GM10847 (cell line): ENCODE data around the gene CRYL1.

ENCODE experiments used
- POLR2A ChIP-seq: IDR thresholded peaks from 2 replicates; pipeline ENCODE4 v1.6.1; 2011; ENCODE audit not compliant: insufficient read length; ENCODE audit errors: extremely low read depth

CRYL1 gene

DNA sequence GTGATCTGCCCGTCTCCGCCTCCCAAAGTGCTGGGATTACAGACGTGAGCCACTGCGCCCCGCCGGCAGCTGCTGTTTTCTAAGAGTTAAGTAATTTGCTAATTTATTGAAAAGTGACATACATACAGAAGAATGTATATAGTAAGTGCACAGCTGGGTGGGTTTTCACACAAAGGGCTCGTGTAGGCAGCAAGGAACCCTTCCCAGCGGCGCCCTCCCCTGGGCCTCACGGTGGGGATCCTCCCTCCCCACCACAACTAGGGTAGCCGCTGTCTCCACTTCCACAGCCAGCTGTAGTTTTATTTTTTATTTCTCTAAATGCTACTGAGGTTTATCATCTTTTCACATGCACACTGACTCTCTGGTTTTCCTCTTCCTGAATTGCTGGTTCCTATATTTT is 64.9 kb downstream of the CRYL1 start:
- TF ChIP-seq POLR2A, result no peak

DNA sequence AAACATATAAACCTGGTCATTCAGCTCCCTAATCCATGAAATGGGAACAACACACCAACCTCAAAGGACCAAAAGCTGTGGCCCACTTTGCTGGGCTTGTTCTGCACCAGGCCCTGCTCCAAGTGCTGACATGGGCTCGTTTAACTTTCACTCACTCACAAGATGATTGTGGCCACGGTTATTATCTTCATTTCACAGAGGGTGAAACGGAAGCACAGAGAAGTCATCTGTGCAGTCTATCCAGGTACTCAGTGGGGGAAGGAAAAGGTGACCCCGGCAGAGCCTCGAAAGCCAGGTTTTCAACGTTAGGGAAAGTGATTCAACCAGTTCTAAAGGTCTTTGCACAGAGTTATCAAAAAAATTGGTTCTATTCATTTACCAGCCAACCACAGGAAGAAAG is 68.0 kb downstream of the CRYL1 start:
- no peak for TF ChIP-seq POLR2A

DNA sequence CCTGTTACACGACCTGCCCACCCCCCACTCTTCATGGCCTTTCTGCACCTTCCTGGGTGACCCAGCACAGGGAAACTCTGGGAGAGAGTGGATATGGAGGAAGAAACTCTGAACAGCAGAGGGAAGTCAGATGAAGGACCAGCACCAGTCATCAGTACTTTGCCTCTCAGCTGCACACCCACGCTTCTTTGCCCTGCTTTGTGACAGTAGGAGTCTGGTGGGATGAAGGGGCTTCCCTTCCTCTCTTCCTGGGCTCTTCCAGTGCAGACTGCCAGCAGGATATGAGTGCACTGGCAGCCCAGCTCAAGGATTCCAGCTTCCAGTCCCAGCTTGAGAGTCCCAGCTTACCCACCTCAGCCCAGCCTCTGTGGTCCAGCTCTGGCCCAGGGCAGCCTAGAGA is 68.9 kb downstream of the CRYL1 start:
- no peak for TF ChIP-seq POLR2A

DNA sequence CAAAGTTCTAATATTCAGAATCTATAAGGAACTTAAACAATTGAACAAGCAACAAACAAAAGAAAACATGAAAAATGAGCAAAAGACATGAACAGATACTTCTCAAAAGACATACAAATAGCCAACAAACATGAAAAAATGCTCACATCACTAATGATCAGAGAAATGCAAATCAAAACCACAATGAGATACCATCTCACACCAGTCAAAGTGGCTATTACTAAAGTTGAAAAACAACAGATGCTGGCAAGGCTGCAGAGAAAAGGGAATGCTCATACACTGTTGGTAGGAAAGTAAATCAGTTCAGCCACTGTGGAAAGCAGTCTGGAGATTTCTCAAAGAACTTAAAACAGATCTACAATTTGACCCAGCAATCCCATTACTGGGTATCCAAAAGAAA is 74.3 kb downstream of the CRYL1 start:
- no peak for TF ChIP-seq POLR2A

DNA sequence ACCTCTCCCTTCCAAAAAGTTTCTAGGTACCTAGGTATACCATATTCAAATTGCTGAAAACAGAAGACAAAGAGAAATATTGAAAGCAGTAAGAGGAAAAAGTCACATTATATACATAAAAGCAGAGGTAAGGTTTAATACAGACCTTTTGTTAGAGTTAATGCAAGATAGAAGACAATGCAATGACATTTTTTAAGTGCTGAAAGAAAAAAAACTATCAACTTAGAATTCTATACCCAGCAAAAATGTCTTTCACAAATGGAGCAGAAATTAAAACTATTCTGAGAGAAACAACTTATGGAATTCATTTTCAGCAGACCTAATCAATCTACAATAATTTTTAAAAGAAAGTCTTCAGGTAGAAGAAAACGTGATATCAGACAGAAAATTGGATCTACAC is 77.2 kb downstream of the CRYL1 start:
- TF ChIP-seq POLR2A, result no peak

DNA sequence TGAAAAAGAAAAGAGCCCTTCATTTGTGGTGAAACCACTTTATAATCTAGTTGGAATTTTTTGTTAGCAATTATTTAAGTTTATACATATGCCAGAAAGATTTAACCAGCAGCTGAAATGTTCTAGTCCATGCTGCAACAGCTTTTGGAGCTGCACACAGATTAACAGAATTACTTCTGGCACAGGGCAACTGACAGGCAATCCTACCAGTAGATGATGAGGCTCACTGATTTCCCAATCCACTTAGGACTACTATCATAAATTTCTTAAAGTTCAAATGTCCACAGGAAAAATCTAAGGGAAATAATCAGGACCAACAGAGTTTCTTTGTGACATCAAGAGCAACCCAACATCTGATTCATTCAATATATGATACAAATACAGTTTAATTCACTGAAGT is 78.8 kb downstream of the CRYL1 start:
- TF ChIP-seq POLR2A, result no peak

DNA sequence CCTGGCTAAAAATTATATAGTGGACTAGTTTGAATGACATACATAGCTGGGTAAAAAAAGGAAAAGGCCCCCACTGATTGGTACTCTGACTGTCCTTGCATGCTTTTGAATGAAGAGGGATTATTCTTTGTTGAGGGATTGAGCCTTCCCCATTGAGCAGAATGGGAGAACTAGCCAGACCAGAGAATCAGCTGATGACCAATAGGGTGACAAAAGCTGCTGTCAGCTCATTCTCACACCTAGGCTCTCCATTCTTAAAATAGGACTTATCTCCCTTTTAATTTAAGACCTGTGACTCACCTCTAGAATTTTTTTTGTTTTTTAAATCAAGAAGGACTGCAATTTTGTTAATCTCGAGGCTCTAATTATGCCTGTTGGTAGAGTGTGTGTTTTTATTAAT is 79.3 kb downstream of the CRYL1 start:
- no peak for TF ChIP-seq POLR2A

DNA sequence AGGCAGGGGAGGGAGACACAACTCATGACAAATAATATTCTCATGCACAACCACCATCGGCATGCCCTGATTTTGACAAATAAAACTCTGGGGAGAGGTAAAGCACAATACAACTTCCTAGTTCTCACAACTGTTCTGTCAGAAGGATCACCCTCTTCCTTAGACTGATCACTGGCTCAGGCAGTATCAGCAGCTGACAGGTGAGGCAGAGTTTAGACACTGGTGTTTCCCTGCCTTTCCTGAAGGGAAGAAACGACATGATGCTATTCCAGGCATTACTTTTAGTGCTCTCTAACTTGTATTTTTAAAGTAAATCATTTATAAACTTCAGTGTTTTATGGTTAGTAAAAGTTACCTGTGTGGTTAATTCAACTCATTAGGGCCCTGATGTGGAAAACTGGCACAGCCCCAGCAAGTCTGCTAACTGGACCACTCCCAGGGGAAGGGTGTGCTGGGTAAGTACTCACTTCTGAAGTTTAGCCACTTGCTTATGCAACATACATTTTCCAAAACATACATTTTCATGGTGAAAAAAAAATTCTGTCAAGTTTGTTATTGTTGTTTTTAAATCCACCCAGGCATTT is 82.8 kb downstream of the CRYL1 start:
- TF ChIP-seq POLR2A, result no peak

DNA sequence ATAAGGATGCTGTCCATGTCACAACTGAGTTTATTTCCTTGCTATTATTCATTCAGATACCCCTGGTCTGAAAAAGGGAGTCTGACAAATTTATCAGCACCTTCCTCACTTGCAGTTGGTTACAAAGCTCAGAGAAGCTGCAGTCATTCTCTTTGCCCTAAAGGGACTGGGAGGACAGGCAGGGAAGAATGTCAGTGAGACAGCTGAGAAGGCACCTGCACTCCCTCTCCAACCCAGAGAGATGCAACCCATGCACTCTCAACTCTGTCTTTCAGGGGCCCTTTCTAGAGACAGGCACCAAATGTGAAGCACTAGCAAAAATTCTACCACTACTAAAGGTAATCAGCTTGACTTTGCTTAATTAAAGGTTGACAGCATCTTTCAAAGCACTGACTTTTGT is 83.3 kb downstream of the CRYL1 start:
- TF ChIP-seq POLR2A, result no peak

DNA sequence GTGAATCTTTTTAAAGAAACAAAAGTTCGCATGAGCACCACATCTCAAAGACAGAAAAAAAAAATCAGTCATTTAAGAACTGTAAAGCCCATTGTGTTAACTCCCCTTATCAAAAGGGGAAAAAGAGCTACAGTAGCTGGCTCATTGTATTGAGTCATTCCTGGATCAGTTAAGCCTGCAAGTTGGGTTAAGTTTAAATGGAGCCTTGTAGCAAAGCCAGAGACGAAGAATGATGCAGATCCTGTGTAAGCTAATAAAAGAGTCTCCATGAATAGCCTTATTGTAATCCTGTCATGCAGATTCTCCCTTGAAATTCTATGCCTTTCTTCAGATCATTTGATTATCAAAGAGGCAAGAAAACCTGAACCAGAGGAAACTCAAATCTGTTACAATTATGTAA is 83.8 kb downstream of the CRYL1 start:
- TF ChIP-seq POLR2A, result no peak

DNA sequence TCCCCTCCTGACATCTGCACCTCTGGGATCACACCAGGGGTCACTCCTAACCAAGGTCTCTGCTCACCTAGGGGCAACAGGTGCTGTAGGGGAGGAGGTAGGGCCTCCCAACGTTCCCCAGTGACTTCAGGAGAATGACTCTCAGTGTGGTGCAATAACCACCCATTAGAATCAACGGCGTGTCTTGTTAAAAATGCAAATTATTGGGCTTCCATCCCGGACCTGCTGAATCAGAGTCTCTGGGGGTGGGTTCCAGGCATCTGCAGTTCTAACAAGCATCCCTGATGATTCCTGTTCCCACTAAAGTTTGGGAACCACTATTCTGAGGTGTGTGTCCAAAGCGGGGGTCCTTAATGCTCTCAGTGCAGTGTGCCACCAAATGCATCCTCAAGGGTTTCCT is 84.6 kb downstream of the CRYL1 start:
- TF ChIP-seq POLR2A, result no peak

DNA sequence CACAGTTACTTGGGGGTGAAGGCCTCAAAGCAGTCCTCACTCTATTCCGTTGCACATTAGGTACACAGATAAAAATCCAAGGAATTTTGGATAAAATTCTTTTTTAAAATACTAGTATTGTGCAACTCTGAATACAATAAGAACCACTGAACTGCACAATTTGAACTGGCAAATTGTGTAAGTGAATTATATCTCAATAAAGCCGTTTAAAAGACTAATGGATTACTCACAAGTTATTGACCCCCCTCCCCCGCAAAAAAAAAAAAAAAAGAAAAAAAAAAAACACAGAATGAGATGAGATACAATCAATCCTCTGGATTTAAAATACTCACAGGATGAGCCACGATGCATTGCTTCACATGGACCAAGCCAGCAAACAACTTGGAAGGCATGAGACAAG is 86.4 kb downstream of the CRYL1 start:
- TF ChIP-seq POLR2A, result no peak

DNA sequence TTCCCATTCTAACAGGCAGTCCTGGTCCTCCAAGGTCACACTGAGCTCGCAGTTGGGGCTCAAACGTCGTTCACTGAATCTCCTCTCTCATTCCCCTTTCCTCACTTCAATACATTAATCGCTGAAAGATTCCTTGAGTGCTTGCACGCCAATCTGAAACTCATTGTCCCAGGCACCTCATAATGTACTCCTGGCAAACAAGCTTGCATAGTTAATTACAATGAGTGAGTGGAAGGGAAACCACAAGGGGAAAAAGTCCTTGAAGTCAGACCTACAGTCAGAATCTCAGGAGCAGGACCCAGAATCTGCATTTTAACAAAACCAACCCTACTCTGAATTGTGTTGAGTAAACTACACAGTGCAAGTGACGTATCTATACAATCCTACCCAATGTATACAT is 86.9 kb downstream of the CRYL1 start:
- TF ChIP-seq POLR2A, result no peak

DNA sequence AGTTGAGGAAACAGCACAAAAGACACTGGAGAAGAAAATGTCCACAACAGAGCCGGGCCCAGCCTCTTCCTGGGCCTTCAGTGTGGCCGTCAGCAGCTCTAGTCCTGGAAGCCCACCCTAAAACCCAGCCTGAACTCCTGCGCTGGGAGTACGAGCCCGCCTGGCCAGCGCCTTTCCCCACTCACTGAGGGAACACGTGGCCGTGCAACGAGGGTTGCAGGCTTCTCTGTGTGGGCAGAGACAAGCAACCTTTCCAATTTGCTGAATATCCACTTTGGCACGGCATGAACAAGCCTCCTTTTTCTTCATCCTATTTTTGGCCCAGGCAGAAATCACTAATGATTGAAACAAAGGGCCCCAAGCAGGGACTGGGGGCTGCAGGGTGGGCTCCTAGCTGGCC is 89.2 kb downstream of the CRYL1 start:
- no peak for TF ChIP-seq POLR2A

DNA sequence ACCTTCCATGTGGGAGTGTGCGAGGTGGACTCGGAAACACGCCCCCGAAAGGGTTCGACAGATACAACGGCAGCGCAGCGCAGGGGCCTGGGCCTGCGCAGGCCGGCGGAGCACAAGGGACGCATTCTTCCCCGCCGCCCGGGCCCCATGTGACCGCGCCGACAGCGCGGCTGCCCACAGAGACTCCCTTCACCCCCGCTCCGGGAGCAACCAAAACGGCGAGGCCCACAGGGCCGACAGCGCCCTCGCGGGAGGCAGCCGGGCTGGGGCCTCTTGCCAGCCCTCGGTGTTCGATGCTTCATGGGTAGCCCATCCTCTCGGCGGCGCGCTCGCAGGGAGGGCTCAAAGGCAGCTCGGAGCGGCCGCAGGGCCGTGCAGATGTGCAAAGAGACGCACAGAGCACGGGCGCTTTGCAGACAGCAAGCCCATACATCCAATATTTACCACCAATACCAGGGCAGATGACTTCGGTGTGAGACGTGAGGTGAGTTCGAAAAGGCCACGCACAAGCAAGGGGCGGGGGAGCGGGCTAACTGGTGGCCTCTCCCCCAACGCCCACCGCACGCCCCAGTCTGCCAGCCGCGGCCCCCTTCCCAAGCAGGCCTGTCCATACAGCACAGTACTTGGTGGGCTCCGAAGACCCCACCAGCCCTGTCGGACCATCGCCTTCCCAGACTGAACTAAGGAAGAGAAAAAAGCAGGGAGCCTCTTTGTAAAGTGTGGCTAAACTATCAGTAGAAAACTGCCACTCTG is 89.9 kb downstream of the CRYL1 start:
- TF ChIP-seq POLR2A, result no peak

DNA sequence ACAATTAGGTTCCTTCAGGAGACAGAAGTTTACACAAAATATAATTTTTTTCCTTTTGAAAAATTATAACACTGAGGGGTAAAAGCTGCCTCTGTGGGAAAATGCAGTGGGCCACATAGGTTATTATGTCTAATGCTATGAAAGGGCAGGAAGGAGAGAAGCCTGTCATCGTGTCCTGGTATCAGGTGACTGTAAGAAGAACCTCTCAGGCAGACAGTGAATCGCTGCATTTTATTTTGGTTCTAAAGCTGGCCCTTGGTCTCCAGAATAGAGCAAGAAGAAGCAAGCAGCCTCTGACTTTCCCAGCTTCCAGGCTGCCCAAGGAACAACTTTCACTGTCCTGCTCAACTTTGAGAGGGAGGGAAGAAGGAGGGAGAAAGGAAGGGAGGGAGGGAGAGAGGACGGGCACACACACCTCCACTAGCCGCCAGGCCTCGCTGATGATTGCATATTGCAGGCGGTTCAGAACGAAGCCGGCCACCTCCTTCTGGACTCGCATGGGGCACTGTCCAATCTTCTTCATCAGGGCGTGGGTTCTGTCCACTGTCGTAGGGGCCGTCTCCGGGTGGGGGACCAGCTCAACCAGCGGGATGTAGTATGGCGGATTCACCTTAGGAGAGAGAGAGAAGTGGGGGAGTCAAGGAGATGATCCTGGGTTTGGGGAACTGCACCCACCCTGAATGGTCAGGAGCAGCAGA is 93.8 kb downstream of the CRYL1 start:
- TF ChIP-seq POLR2A, result no peak
